A375 (cell line): ENCODE measurements around the gene SMARCD1. TPM values are rescaled to one million over a fixed set of nuclear protein-coding genes. Genes with fewer than 3 reads are reported as not detected.

Experiments used
- total RNA-seq: library from RNA; depleted of rRNA; stranded (reverse); fragments of >200 nt; shearing (Covaris generic); gene quantifications from 2 replicates; pipeline ENCODE4 v1.2.3, GENCODE V29; 2014; rRNA removed

Gene SMARCD1
- total RNA-seq: 154 and 178 TPM in 2 replicates

GRCh38 chr12:50084775-50085614, at the start of gene SMARCD1:
TSS of gene SMARCD1 (plus strand) at chr12:50085342. CDS start at chr12:50085370, 28 bp downstream.

GRCh38 chr12:50057000-50057841, 27.9 kb upstream of the SMARCD1 start, which contains the start of gene ASIC1:
TSS of gene ASIC1 (plus strand) at chr12:50057596. CDS start at chr12:50058767, 1,171 bp downstream.

DNA sequence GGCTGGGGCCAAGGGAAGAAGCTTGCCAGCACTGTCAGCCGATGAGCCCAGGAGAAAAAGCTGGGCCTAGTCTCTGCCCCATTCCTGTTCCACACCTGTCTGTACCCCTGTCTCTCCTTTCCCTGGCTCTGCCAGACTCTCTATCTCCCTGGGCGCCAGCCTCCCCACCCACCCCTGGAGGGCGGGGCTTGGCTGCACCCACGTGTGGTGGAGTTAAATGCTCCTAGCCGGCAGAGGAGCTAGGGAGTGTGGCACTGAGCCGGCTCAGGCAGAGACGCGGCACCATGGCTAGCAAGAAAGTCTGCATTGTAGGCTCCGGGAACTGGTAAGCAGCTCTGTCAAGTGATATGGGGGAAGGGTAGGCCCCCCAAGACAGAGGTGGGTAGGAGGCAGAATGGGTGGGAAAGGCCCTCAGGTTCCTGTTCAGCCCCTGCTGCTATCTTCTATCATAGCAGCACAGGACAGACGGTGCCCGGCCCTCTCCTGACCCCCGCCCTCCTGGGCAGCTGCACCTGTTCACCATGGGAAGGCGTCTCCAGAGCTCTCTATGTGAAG, 18.7 kb downstream of the SMARCD1 start, which contains the start of gene GPD1:
Gene GPD1, plus strand, starts transcription at position 242 of the 555 bp plus-strand sequence. Its CDS starts 43 bp downstream, at position 285.

GRCh38 chr12:50111693-50112455, 26.7 kb downstream of the SMARCD1 start, which contains the start of gene COX14:
TSS of gene COX14 (plus strand) at chr12:50112236. CDS start at chr12:50120044, 7,808 bp downstream.

Other genes with a start within 250 kb of the SMARCD1 start
- 3.9 and 4.1 TPM in 2 replicates for gene BCDIN3D, start 242.2 kb upstream of the SMARCD1 start, total RNA-seq
- 1.3 and 2.4 TPM in 2 replicates for gene FAIM2, start 181.4 kb upstream of the SMARCD1 start, total RNA-seq
- gene AQP2, start 134.6 kb upstream of the SMARCD1 start, total RNA-seq: not detected in 2 replicates
- 0.49 and 0.69 TPM in 2 replicates for gene AQP5, start 123.5 kb upstream of the SMARCD1 start, total RNA-seq
- 0.26 and 0.88 TPM in 2 replicates for gene AQP6, start 112.4 kb upstream of the SMARCD1 start, total RNA-seq
- gene RACGAP1, start 59.8 kb upstream of the SMARCD1 start, total RNA-seq: 77.8 and 85.3 TPM in 2 replicates
- gene ASIC1, start 27.7 kb upstream of the SMARCD1 start, total RNA-seq: 5.9 and 7.6 TPM in 2 replicates
- 0.53 and 1.0 TPM in 2 replicates for gene GPD1, start 18.7 kb downstream of the SMARCD1 start, total RNA-seq
- 60.2 and 74.1 TPM in 2 replicates for gene COX14, start 26.9 kb downstream of the SMARCD1 start, total RNA-seq
- 25.1 and 25.7 TPM in 2 replicates for gene CERS5, start 82.0 kb downstream of the SMARCD1 start, total RNA-seq
- gene LIMA1, start 198.2 kb downstream of the SMARCD1 start, total RNA-seq: 64.6 and 69.7 TPM in 2 replicates